Endothelial cell of umbilical vein (primary cell): ENCODE measurements around the gene ZBTB44. TPM values are rescaled to one million over a fixed set of nuclear protein-coding genes. Genes with fewer than 3 reads are reported as not detected.

Source experiments
- BruUV-seq: library from RNA; stranded (reverse); fragments of 400-500 nt; replicated peaks from 2 replicates; lab custom pipeline; 2021; lab: Mats Ljungman, UMichigan
- CTCF ChIA-PET: fragments of 300-600, 350-600 bp; sonication (Branson Sonifier 250); formaldehyde crosslinking; loops from one replicate; lab custom pipeline; 2021; ENCODE audit warnings: antibody characterized with exemption, inconsistent platforms; lab: Charles Lee
- POLR2A ChIA-PET: fragments of 300-600, 350-600 bp; sonication (Branson Sonifier 250); formaldehyde crosslinking; loops from one replicate; lab custom pipeline; 2021; ENCODE audit warnings: antibody characterized with exemption, inconsistent platforms; lab: Charles Lee
- DNase-seq: peaks from one replicate; pipeline ENCODE4 v3.0.0-alpha.2; 2011; ENCODE audit warnings: low read depth, low spot score
- FAIRE-seq: peaks from 2 replicates; lab custom pipeline; 2011; peaks lifted over from hg19 to GRCh38; lab: Jason Lieb, UNC
- H2AFZ ChIP-seq: 2 replicates; pipeline ENCODE4 v1.6.0; 2012; ENCODE audit warnings: low read depth, low read length, control low read depth, inconsistent platforms
- H3K27ac ChIP-seq: 2 replicates; pipeline ENCODE4 v1.5.1; 2011; ENCODE audit warnings: low read depth, mild to moderate bottlenecking, control low read depth, low read length, moderate library complexity; ENCODE audit not compliant: insufficient read depth
- H3K27me3 ChIP-seq, 2 experiments: 2 replicates each; pipeline versions ENCODE4 v1.6.0 to v1.6.1; 2011; ENCODE audit warnings: low read length in 2 of 2, mixed read lengths in 1 of 2; ENCODE audit not compliant: control insufficient read depth in 2 of 2, insufficient read depth in 2 of 2
- H3K36me3 ChIP-seq, 2 experiments: 2 replicates in 1 of 2; 3 replicates in 1 of 2; pipeline ENCODE4 v1.5.1; 2011; ENCODE audit warnings: low read length in 2 of 2, mild to moderate bottlenecking in 1 of 2, moderate library complexity in 1 of 2; ENCODE audit not compliant: control insufficient read depth in 2 of 2, insufficient read depth in 2 of 2; ENCODE audit errors: extremely low read depth in 1 of 2
- H3K4me1 ChIP-seq: 3 replicates; pipeline ENCODE4 v1.5.1; 2011; ENCODE audit warnings: mild to moderate bottlenecking, low read length; ENCODE audit not compliant: control insufficient read depth, insufficient read depth; ENCODE audit errors: extremely low read depth
- H3K4me2 ChIP-seq: 2 replicates; pipeline ENCODE4 v1.6.1; 2011; ENCODE audit warnings: low read length, control low read depth, mixed read lengths; ENCODE audit not compliant: insufficient read depth
- H3K4me3 ChIP-seq, 3 experiments: fragments of 200-600 bp in 1 of 3; sonication (generic), shearing (Covaris generic) in 1 of 3; replicated peaks in 1 of 3; 2 replicates each; pipeline ENCODE4 v1.5.1; 2011 to 2016; ENCODE audit warnings: control low read depth in 3 of 3, low read length in 3 of 3, mild to moderate bottlenecking in 2 of 3, inconsistent platforms in 1 of 3, low read depth in 1 of 3, moderate library complexity in 1 of 3; ENCODE audit not compliant: insufficient read depth in 1 of 3
- H3K79me2 ChIP-seq: 2 replicates; pipeline ENCODE4 v1.6.0; 2012; ENCODE audit warnings: low read length, inconsistent platforms; ENCODE audit not compliant: control insufficient read depth, insufficient read depth
- H3K9ac ChIP-seq: replicated peaks from 2 replicates; pipeline ENCODE3; 2011; ENCODE audit warnings: low read length, control low read depth; ENCODE audit not compliant: insufficient read depth; ENCODE audit errors: extremely low read depth
- H3K9me1 ChIP-seq: replicated peaks from 3 replicates; pipeline ENCODE4 v1.6.0; 2011; ENCODE audit warnings: mild to moderate bottlenecking, low read length; ENCODE audit not compliant: control insufficient read depth, insufficient read depth; ENCODE audit errors: extremely low read depth
- H3K9me3 ChIP-seq: replicated peaks from 2 replicates; pipeline ENCODE4 v1.5.1; 2012; ENCODE audit warnings: low read length, inconsistent platforms; ENCODE audit not compliant: control insufficient read depth, insufficient read depth
- H4K20me1 ChIP-seq: replicated peaks from 2 replicates; pipeline ENCODE3; 2011; ENCODE audit warnings: mild to moderate bottlenecking, low read length; ENCODE audit not compliant: control insufficient read depth, insufficient read depth; ENCODE audit errors: extremely low read depth
- CTCF ChIP-seq, 2 donors: IDR thresholded peaks; 1 replicate in 1 of 2; 2 replicates in 1 of 2; pipeline ENCODE4 v1.5.1; 2011; ENCODE audit warnings: low read length in 2 of 2, mild to moderate bottlenecking in 2 of 2, moderate library complexity in 2 of 2, control low read depth in 1 of 2, inconsistent platforms in 1 of 2, low read depth in 1 of 2; ENCODE audit not compliant: insufficient read depth in 1 of 2; ENCODE audit errors: extremely low read depth in 1 of 2
- EZH2 ChIP-seq: IDR thresholded peaks from 2 replicates; pipeline ENCODE4 v1.6.1; 2012; ENCODE audit warnings: borderline replicate concordance, low read depth, mild to moderate bottlenecking, moderate library complexity, low read length, inconsistent platforms; ENCODE audit not compliant: severe bottlenecking
- FOS ChIP-seq: IDR thresholded peaks from 2 replicates; pipeline ENCODE4 v1.6.1; 2011; ENCODE audit warnings: mild to moderate bottlenecking, low read length, moderate library complexity, borderline replicate concordance; ENCODE audit not compliant: insufficient read depth
- GATA2 ChIP-seq: IDR thresholded peaks from 2 replicates; pipeline ENCODE4 v1.7.0; 2011; ENCODE audit warnings: low read depth, mild to moderate bottlenecking, moderate library complexity, mixed read lengths, low read length; ENCODE audit not compliant: insufficient read length, insufficient read depth
- JUN ChIP-seq: IDR thresholded peaks from 2 replicates; pipeline ENCODE4 v1.6.1; 2011; ENCODE audit warnings: borderline replicate concordance, low read depth; ENCODE audit not compliant: insufficient read length, insufficient read depth
- MAX ChIP-seq: IDR thresholded peaks from 2 replicates; pipeline ENCODE4 v1.6.1; 2011; ENCODE audit not compliant: insufficient read depth, insufficient read length
- MYC ChIP-seq: IDR thresholded peaks from one replicate; pipeline ENCODE4 v1.6.1; 2011; ENCODE audit warnings: mild to moderate bottlenecking, low read depth, low read length
- POLR2A ChIP-seq: IDR thresholded peaks from 2 replicates; pipeline ENCODE4 v1.6.1; 2012; ENCODE audit warnings: low read depth, mild to moderate bottlenecking, control low read depth, low read length
- POLR2AphosphoS5 ChIP-seq: IDR thresholded peaks from 2 replicates; pipeline ENCODE4 v1.6.1; 2012; ENCODE audit warnings: low read depth, mild to moderate bottlenecking, control low read depth, low read length, moderate library complexity; ENCODE audit not compliant: insufficient read depth
- dilution Hi-C: fragments of 300-500 bp; cut with MboI; formaldehyde crosslinking; loops from one replicate; pipeline ENCODE4 v1.15.0; 2019; ENCODE audit warnings: low sequenced_read_pairs; ENCODE audit not compliant: extremely low pct_ligation_motif_present
- intact Hi-C: fragments of 100-400 bp; cut with micrococcal nuclease; formaldehyde crosslinking; loops from one replicate; pipeline ENCODE4 v1.10.0; 2022
- polyA plus RNA-seq, 4 experiments: library from polyadenylated mRNA; depleted of rRNA in 3 of 4; stranded (reverse) in 3 of 4; unstranded in 1 of 4; fragments of >200 nt; gene quantifications; 2 replicates each; pipeline versions ENCODE4 v1.2.1 to v1.2.3, GENCODE V29; 2011 to 2012; ENCODE audit warnings: missing spikeins in 1 of 4
- total RNA-seq: library from RNA; stranded (reverse); gene quantifications from 2 replicates; pipeline ENCODE4 v1.2.3, GENCODE V29; 2021

ZBTB44 gene
- total and polyA plus RNA-seq, 2 donors (not counting 3 experiments of a cell fraction or from before 2014, with no cell fraction given), result 8.7 to 24.4 TPM

GRCh38 chr11:130327716-130328115 lies 13.0 kb upstream of the ZBTB44 start:
- TF ChIP-seq EZH2 (no peak), CTCF (IDR thresholded peaks at IDR 0.05; ENCODE audit: extremely low read depth in 1 of 2, insufficient read depth in 1 of 2, low read depth in 1 of 2, low read length in 2 of 2) (no peak), JUN (no peak), MYC (no peak), FOS (no peak), POLR2AphosphoS5 (no peak), MAX (no peak), GATA2 (no peak), POLR2A (no peak)
- intact Hi-C loops (no loop called here), dilution Hi-C loops (no loop called here)
- Histone ChIP-seq H3K4me2 (no peak overlapping the region), H3K4me3 (no peak overlapping the region), H3K79me2 (no peaks in the 10 kb centered on the region), H3K36me3 (no peaks in the 10 kb centered on the region), H2AFZ (no peak overlapping the region), H3K27me3 (no peaks in the 10 kb centered on the region), H4K20me1 (no peaks in the 10 kb centered on the region), H3K9me3 (no peaks in the 10 kb centered on the region), H3K27ac (no peak overlapping the region), H3K9me1 (no peaks in the 10 kb centered on the region), H3K9ac (no peak overlapping the region), H3K4me1 (no peaks in the 10 kb centered on the region)
- no TSS peak for BruUV-seq
- FAIRE-seq (no peak), DNase-seq (no peak)
- POLR2A ChIA-PET, result no interaction called here
- CTCF ChIA-PET, result no interaction called here
